ENCODE results near the gene STAB2. TPM values are rescaled to one million over a fixed set of nuclear protein-coding genes. Genes with fewer than 3 reads are reported as not detected.

The STAB2 gene
- polyA plus RNA-seq, 3 donors: not detected

- Histone ChIP-seq H3K27me3 (ENCODE audit: control insufficient read depth in 2 of 2, insufficient read depth in 2 of 2, low read length in 2 of 2) (peaks cover 32 to 38% of the 10 kb centered on the region in 2 donors), H3K4me1 (ENCODE audit: control insufficient read depth in 1 of 2, insufficient read depth in 2 of 2, low read length in 2 of 2) (peaks cover 5 to 6% of the 10 kb centered on the region in 2 donors), H2AFZ (ENCODE audit: insufficient read depth, low read depth, low read length, poor library complexity, severe bottlenecking) (no peak overlapping the region), H3K36me3 (replicated peaks in 1 of 2; ENCODE audit: control insufficient read depth in 1 of 2, insufficient read depth in 2 of 2, low read length in 2 of 2) (no peaks in the 10 kb centered on the region), H3K79me2 (ENCODE audit: insufficient read depth, low read length) (no peaks in the 10 kb centered on the region), H3K4me2 (replicated peaks; ENCODE audit: extremely low read depth, low read length, poor library complexity, severe bottlenecking) (no peak overlapping the region), H3K4me3 (replicated peaks in 1 of 3; ENCODE audit: low read depth in 2 of 3, low read length in 3 of 3) (no peak overlapping the region), H4K20me1 (ENCODE audit: insufficient read depth, low read length) (no peaks in the 10 kb centered on the region), H3K9ac (ENCODE audit: insufficient read depth, low read length, poor library complexity, severe bottlenecking) (no peak overlapping the region), H3K9me3 (replicated peaks in 1 of 2; ENCODE audit: control insufficient read depth in 1 of 2, insufficient read depth in 1 of 2, low read length in 2 of 2) (peaks cover 0 to 4% of the 10 kb centered on the region in 2 donors), H3K27ac (ENCODE audit: low read depth in 1 of 2, low read length in 2 of 2) (no peak overlapping the region)
- Mint-ChIP-seq H3K4me3 (peak overlapping the region in 1 of 2 donors; percentile 18), H3K27ac (no peak overlapping the region), H3K9me3 (peaks cover 3 to 11% (median 7%) of the 10 kb centered on the region in 7 donors), H3K36me3 (no peaks in the 10 kb centered on the region), H3K4me1 (peaks cover 8% of the 10 kb centered on the region), H3K27me3 (ENCODE audit: low read depth in 3 of 3) (peaks cover 21 to 44% (median 27%) of the 10 kb centered on the region in 3 donors)
- intact Hi-C loops (cut with micrococcal nuclease): no loop called here
- TF ChIP-seq CTCF (IDR thresholded peaks at IDR 0.05): no peak
- DNase-seq: no peak
- WGBS (ENCODE audit: insufficient coverage): 12% methylated on average over 18 of the region's 18 CpGs
Observed at GRCh38 chr12:103571286-103571685, 15.8 kb upstream of the STAB2 start.

- H3K9me3 Mint-ChIP-seq: peaks cover 0 to 4% (median 2%) of the 10 kb centered on the region in 7 donors
- H3K27ac Mint-ChIP-seq: no peak overlapping the region
- H3K9ac ChIP-seq (ENCODE audit: insufficient read depth, low read length, poor library complexity, severe bottlenecking): no peak overlapping the region
- H3K4me2 ChIP-seq (replicated peaks; ENCODE audit: extremely low read depth, low read length, poor library complexity, severe bottlenecking): no peak overlapping the region
- no peak for DNase-seq
- intact Hi-C loops (cut with micrococcal nuclease): no loop called here
- no peaks in the 10 kb centered on the region for H3K36me3 Mint-ChIP-seq
- peaks cover 20 to 47% (median 29%) of the 10 kb centered on the region in 3 donors for H3K27me3 Mint-ChIP-seq (ENCODE audit: low read depth in 3 of 3)
- no peak overlapping the region for H3K27ac ChIP-seq (ENCODE audit: low read depth in 1 of 2, low read length in 2 of 2)
- H3K4me1 Mint-ChIP-seq: peaks cover 8% of the 10 kb centered on the region
- no peak overlapping the region for H3K4me3 Mint-ChIP-seq
- H4K20me1 ChIP-seq (ENCODE audit: insufficient read depth, low read length): no peaks in the 10 kb centered on the region
- H3K4me3 ChIP-seq (replicated peaks in 1 of 3; ENCODE audit: low read depth in 2 of 3, low read length in 3 of 3): no peak overlapping the region
- H3K27me3 ChIP-seq (ENCODE audit: control insufficient read depth in 2 of 2, insufficient read depth in 2 of 2, low read length in 2 of 2): peaks cover 32 to 38% of the 10 kb centered on the region in 2 donors
- no peaks in the 10 kb centered on the region for H3K79me2 ChIP-seq (ENCODE audit: insufficient read depth, low read length)
- H3K4me1 ChIP-seq (ENCODE audit: control insufficient read depth in 1 of 2, insufficient read depth in 2 of 2, low read length in 2 of 2): peaks cover 5 to 6% of the 10 kb centered on the region in 2 donors
- H3K36me3 ChIP-seq (replicated peaks in 1 of 2; ENCODE audit: control insufficient read depth in 1 of 2, insufficient read depth in 2 of 2, low read length in 2 of 2): no peaks in the 10 kb centered on the region
- no peak for TF ChIP-seq CTCF (IDR thresholded peaks at IDR 0.05)
- 17% methylated on average over 1 of the region's 4 CpGs for WGBS (ENCODE audit: insufficient coverage)
- H3K9me3 ChIP-seq (replicated peaks in 1 of 2; ENCODE audit: control insufficient read depth in 1 of 2, insufficient read depth in 1 of 2, low read length in 2 of 2): no peaks in the 10 kb centered on the region
- no peak overlapping the region for H2AFZ ChIP-seq (ENCODE audit: insufficient read depth, low read depth, low read length, poor library complexity, severe bottlenecking)
Observed at GRCh38 chr12:103572312-103573045, 14.6 kb upstream of the STAB2 start.

Data from CD14-positive monocyte (primary cell).